ENCODE measurements around the gene CACNA1S. TPM values are rescaled to one million over a fixed set of nuclear protein-coding genes. Genes with fewer than 3 reads are reported as not detected.

Gene CACNA1S
- polyA plus RNA-seq, 4 donors: 0.03 to 0.40 (median 0.29) TPM

DNA sequence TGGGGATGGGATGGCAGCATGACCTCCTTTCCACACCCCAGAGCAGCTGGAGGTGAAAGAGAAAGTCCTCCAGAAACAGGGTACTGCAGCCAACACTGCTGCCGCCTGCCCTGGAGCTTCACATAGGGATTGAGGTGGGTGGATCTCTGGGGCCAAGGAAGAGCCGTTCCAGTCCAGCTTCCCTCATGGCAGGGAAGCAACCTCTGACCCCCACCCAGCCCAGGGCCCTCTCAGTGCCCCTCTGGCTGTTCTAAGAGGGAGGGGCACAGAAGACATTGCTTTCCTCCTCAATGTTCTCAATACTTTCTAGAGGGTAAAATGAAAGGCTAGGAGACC, 94.4 kb downstream of the CACNA1S start:
- no peak for DNase-seq (ENCODE audit: low read depth in 4 of 4, low spot score in 3 of 4)

DNA sequence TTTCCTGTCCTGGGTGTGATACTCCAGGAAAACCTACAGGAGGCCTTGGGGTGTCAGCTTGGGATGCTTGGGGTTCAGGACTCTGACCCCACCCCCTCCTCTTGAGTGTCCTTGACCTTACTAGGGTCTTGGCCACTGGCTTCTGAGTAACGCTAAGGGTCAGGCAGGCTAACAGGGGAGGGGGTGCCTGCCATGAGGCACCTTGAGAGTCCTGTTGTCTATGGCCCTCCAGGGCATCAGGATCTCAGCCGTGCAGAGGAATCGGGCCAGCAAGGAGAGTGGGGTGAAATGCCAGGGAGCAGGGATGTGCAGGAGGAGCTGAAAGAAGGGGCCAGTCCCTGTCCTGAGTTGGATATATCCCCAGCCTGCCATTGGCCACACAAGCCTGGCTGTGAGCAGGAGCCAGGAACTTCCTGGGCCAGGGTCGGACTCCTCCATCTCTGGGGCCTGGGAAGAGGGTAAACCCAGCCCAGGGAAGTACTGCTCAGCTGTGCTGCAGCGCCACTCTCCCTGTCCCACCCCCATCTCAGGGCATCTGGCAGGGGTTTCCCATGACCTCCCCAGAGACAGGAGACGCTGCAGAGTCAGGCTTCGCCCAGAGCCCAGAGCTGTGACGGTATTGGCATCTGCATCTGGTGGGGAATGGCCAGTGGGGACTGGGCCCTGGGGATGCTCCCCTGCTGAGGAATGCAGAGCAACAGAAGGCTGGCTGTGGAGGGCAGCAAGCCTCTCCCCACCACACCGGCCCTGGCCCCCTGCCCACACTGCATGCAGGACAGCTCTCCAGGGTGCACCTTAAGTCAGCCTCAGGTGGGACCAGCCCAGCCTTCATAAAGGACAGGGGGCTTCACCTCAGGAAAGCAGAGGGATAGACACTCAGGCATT, 95.0 kb downstream of the CACNA1S start:
- no peak for DNase-seq (ENCODE audit: low read depth in 4 of 4, low spot score in 3 of 4)

DNA sequence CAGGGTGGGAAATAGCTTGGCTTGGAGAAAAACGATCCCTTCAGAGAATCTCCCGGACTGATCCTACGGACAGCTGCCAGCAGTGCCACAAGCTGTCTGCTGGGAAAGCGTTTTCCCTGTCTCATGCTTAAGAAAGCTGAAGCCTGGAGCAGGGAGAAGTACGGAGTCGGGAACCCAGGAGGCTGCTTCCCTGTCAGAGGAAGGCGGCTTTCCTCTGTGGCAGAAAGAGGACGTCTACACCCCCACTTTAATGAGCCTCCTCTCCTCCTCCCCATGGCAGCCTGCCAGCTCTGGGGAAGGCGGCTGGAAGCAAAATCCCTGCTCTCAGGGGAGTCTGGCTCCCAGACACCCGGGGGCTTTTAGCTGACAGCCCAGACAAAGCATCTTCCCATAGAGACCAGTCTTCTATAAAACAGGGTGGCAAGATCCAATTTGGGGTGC, 96.0 kb downstream of the CACNA1S start:
- no peak for DNase-seq (ENCODE audit: low read depth in 4 of 4, low spot score in 3 of 4)

DNA sequence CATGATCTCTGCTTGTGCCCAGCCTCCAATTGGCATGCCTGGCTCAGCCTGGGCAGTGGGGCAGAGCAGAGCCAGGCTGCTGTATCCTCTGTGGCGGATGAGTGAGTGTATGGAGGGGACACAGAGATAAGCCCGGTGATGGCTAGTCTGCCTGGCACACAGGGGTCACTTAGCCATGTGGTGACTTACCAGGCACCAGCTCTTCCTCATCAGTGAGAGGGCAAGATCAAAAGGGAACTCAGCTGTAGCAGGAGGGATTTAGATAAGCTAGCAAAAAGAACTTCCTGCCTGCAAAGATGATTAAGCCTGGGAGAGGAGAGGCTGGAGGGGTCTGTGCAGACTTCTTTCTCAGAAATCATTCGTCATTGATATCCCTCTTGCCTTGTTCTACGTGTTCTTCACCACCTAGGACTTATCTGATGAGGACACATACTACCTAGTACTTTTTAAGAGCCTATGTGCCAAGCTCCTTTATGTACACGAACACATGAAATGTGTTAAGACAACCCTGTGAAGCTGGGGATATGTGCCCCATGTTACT, 96.6 kb downstream of the CACNA1S start:
- no peak for DNase-seq (ENCODE audit: low read depth in 4 of 4, low spot score in 3 of 4)

DNA sequence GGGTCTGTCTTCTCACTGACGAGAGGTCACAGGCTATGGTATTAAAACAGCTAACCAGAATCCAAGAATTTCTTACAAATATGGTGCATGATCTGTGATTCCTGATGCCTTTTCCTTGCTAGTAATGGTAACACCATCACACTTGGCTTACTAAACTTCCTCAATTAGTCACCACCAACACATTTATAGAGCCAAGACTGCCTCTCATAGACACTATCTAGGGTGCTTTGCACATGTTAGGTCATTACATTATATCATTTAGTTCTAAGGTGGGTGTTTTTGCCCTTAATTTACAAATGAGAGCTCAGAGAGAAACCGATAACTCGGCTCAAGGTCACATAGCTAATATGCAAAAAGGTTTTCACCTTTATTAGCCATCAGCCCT, 97.4 kb downstream of the CACNA1S start:
- DNase-seq (ENCODE audit: low read depth in 4 of 4, low spot score in 3 of 4): no peak

DNA sequence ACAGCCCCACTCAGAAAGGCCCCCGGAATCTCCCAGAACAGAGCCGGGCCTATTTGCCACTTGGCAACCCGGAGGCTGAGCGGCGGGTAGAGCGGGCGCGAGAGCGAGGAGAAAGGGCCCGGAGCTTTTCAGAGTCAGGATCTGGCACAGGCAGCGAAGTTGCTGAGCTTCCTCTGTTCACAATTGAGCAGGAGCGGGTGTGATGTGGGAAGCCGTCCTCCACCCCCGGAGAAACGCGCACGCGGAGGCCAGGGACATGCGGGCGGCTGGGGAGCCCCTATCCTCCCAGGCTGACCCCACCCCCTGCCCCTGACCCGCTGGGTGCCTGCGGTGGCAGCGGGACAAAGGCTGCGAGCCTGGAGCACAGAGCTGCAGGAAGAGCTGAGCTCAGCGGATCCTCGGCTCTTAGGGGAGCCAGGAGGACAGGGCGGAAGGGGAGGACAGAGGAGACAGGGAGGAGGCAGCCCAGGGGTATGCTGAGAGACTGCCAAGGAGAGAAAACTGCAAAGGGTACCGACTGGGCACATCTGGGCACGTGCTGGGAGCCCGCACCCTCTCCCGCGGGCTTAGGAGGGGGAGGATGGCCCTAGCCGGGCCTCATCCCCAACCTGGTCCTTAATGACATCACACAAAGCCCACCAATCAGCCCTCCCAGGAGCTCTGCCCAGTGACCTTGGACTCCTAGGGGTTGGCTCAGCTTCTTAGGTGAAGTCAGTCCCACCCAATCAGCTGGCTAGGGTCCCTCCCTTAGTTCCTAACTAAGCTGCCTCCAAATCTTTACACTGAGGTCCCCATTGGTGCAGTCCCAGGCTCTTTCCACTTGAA, 98.0 kb downstream of the CACNA1S start:
- DNase-seq (ENCODE audit: low read depth in 4 of 4, low spot score in 3 of 4): no peak

DNA sequence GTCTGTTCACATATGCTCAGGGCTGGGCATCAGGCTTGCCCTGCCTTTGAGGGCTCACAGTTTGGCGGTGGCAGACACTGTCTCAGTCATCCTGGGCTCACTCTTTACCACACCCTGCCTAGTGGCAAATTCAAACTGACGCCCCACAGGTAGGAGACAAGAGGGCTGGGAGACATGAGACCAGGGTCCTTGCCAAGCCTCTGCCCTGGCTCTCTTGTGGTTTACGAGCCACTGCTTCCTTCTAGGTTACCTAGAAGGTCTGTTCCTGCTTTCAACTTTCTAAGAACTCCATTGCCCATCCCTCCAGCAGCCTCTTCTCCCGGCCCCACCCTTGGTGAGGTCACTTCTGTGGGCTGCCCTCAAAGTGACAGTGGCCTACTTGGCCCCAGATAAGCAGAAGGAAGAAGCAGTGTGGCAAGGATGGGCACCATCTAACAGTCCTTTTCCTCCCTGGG, 99.2 kb downstream of the CACNA1S start:
- DNase-seq (ENCODE audit: low read depth in 4 of 4, low spot score in 3 of 4): no peak

DNA sequence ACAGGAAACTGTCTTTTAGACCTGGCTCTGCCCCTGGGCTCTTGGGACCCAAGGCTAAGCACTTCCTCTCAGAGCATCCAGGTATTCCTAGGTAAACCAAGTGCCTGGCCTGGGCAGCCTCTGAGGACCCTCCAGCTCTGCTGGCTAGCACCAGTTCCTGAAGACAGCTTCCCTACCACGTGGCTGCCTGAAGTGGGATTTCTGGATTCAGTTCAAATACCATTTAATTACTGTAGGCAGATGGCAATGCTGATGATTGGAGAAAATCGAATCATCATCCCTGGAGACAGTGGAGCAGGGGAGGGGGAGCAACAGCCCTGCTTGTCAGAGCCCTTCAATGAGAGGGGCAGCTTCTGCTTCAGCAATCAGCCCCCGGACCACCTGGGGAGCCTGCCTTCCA, 100.6 kb downstream of the CACNA1S start:
- DNase-seq (ENCODE audit: low read depth in 4 of 4, low spot score in 3 of 4): no peak

DNA sequence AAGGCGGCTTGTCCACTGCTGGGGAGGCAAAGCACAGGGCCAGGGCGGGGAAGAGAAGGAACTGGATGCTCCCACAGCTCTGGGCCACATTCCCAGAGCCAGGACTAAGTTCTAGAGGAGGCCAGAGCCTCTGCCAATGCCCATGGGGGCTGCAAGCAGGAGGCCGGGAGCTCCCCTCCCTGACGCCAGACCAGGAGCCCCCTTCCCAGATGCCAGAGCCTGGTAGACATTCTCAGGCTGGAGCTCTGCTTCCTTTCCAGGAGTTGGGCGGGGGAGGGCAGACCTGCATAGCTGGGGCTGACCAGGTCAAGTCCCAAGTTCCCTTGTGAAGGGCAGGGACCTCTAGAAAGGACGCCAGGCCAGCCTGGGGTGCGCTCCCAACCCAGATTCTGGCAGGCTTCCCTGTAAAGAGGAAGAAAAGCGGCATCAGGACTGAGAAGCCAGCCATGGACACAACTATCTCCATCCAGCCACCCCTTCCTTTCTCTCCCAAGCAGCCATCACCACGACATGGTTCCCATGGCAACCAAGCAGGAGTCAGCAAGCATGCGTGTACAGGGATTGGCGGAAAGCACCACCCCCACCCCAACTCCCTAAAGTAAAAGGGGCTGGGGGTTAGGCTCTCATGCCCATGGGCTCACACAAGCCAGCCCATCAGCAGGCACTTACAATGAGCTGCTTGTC, 102.1 kb downstream of the CACNA1S start:
- no peak for DNase-seq (ENCODE audit: low read depth in 4 of 4, low spot score in 3 of 4)

DNA sequence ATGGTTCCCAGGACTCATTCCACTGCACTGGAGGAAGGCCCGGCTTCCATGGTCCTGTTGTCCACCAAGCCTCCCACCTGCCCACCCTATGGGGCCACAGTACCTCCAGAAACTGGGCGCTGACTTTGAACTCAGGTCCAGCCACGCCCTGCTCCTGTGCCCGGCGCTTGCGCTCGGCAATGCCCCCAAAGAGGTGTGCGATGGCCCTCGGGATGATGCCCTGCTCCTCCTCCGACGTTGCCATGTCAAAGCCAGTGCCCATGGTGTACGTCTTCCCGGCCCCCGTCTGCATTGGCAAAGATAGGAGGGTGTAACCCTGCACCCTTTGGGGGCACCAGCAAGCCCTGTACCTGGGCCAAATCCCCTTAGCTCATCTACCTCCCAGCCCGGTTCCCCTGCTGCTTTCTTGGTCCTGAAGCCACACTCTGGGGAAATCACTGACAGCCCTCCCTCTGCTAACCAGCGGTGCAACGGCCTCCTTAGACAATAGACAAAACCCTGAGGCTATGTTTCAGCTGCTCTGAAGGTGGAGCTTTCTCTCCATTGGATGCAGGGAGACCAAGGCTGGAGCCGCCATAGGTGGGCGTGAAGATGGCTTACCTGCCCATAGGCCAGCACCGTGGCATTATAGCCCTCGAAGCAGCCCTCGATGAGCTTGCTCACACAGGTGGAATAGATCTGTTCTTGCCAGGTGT, 103.4 kb downstream of the CACNA1S start:
- DNase-seq (ENCODE audit: low read depth in 4 of 4, low spot score in 3 of 4): no peak

DNA sequence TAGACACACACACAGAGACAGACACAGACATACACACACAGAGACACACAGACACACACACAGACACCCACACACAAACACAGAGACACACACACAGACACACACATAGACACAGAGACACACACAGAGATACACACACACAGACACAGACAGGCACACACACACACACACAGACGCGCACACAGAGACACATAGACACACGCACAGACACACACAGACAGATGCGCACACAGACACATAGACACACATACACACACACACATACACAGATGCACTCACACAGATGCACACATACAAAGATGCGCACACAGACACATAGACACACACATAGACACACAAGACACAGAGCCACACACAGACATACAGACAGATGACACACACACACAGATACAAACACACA, 104.7 kb downstream of the CACNA1S start:
- DNase-seq (ENCODE audit: low read depth in 4 of 4, low spot score in 3 of 4): no peak

DNA sequence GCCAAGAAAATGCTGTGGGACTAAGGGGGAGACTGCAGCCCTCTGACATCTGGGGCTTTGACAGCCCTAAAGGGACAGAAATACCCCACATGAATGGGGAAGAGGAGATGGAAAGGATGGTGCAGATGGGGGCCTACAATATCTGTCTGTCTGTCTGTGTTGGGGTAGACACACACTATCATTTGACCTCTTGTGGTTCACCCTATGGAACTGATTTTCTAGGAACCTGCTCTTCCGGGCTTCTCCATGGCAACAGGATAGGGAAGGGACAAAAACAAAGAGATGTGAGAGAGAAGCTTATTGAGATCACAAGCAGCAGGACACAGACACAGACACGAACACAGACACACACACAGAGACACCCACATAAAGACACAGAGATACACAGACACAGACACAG, 105.8 kb downstream of the CACNA1S start:
- no peak for DNase-seq (ENCODE audit: low read depth in 4 of 4, low spot score in 3 of 4)

DNA sequence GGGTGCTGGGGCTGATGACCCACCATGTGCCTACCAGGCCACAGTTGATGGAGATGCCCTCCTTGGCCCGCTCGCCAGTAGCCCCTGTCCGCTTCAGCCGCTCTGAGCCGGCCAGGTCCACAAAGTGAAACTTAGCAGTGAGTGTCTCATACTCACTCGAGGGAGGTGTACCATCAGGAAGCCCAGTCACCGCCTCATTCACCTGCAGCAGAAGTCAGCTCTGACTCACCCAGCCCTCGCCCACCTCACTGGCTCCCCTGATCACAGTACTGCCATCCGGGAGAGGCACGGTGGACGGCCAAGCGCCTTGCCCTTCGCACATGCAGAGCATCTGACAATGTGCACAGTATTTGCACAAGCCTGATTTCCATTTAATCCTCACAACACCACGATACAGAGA, 107.5 kb downstream of the CACNA1S start:
- DNase-seq (ENCODE audit: low read depth in 4 of 4, low spot score in 3 of 4): no peak

DNA sequence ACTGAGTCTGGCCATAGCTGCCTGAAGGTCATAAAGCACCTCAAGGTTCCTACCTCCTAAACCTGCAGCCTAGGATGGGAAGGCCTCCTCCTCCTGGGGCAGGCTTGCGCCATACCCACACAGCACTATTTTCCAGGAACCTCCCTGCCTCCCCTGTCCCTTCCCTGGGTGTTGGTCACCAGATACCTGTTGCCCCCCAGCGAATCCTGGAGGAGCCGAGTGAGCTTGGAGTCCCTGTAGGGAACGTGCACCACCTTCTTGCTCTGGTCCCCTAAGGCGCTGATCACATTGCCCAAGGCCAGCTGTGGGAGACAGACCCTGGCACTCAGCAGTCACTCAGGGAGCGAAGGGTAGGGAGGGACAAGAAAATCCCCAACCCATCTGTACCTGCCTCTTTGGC, 108.1 kb downstream of the CACNA1S start:
- DNase-seq (ENCODE audit: low read depth in 4 of 4, low spot score in 3 of 4): no peak

DNA sequence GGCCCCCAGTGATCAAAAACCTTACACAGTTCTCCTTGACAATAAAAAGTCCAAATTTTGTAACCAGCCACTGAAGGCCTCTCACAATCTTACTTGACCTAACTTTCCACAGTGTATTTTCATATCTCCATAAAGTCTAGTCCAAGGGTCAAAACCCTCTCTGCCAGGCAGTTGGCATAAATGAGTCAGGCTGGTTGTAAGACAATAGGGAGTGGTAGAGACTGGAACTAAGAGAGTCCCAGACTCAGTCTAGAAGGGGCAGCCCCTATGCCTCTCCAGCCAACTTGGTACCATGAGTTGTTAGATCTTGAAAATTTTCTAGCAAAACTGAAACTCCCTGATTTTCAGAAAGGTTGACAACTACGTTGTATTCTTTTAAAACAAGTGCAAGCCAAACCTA, 109.7 kb downstream of the CACNA1S start:
- DNase-seq (ENCODE audit: low read depth in 4 of 4, low spot score in 3 of 4): no peak

DNA sequence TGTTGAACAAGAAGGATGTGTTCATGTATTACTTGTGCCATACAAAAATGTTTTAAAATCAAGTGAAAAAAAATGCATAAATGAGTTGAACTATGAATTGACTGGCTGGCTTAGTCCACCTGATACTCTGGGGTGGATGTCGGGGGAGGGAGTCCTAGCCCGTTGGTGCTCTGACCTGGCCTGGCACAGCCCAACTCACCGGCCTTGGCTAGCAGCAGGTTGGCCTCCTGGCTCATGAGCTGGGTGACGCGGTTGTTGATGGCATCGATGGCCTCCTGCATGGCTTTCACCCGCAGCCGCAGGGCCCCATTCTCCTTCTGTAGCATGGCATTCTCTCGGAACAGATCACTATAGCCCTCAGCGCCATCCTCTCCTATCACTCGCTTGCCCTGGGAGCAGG, 110.3 kb downstream of the CACNA1S start:
- no peak for DNase-seq (ENCODE audit: low read depth in 4 of 4, low spot score in 3 of 4)

DNA sequence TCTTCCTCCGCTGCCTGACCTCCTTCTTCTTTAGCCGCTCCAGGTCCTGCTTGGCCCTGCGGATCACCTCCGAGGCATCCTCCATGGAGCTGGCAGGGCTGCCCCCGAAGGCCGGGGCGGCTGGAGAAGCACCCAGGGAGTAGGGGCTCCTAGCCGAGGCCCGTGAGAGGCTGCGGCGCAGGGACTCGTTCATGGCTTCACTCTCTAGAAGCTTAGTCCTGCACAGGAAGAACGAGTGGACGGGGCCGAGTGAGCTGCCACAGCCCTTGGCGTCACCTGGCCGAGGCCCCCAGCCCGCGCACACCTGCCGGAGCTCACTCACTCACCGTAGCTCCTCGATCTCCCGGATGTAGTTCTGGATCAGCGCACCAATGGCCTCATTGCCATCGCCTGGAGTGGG, 111.8 kb downstream of the CACNA1S start:
- no peak for DNase-seq (ENCODE audit: low read depth in 4 of 4, low spot score in 3 of 4)

DNA sequence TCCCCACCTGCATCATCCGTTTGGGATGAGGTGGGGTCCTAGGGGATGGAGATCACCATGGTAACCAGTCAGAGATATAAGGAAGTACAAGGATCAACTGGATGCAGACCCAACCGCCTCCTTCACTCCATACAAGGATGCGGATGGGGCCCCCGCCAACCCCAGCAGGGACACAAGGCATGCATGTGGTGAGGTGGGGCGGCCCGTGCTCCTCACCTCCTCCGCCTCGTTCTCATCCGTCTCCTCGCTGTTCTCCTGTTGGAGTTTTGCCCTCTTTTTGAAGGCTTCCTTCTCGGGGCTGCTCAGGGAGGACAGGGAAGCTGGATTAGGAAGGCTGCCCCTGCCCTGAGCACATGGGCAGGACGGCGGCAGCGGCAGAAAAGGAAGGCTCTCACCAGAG, 112.6 kb downstream of the CACNA1S start:
- DNase-seq (ENCODE audit: low read depth in 4 of 4, low spot score in 3 of 4): no peak

DNA sequence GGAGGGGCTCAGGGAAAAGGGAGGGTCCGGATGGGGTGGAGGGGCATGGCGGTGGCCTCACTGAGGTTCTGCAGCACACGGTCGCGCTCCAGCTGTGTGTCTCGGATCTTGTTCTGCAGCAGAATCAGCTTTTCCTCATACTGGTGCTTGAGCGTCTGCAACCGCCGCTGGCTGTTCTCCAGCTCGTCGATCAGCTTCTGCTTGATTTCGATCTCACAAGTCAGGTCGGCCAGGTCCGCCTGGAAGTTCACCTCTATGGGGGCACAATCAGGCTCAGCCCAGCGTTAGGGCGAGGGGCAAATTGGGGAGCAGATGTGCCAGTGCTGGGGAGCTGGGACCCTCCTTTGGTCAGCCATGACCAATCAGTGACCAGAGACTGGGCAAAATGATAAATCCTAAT, 113.9 kb downstream of the CACNA1S start:
- DNase-seq (ENCODE audit: low read depth in 4 of 4, low spot score in 3 of 4): no peak

DNA sequence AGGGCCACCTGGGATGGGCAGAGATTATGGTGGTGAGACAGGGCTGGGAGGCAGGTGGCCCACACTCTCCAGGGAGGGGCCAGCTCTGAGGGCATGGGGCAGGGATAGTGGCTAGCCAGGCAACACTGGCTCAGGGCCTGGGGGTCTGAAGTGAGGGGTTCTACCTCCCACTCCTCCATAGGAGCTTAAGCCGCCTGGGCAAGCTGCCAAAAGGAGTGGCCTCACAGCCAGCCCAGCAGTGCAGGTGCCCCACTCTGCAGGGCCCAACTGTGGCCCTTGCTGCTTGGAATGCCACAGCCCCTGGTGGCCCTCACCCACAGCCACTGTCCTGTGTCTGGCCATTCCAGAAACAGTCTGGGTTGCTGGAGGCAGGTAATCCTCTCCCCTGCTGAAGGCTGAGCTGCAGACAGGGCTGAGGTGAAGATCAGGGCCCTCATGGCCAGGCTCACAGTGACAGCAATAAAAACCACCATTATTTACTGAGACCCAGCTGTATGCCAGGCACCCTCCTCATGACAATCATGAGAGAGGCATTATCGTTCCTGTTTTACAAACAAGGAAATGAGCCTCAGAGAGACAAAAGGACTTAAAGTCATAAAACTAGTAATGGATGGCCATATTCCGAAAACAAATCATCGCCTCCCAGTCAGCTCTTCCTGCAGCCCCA, 119.7 kb downstream of the CACNA1S start:
- no peak for DNase-seq (ENCODE audit: low read depth in 4 of 4, low spot score in 3 of 4)
